ENCODE results near the gene FER.

The FER gene

GRCh38 chr5:109076741-109077140, 329.0 kb downstream of the FER start:
- Histone ChIP-seq H3K79me2 (ENCODE audit: insufficient read depth, low read length) (no peaks in the 10 kb centered on the region), H3K9me3 (ENCODE audit: low read length) (no peaks in the 10 kb centered on the region), H3K4me2 (ENCODE audit: low read length) (no peak overlapping the region), H2AFZ (ENCODE audit: low read length) (no peak overlapping the region), H3F3A (ENCODE audit: insufficient read depth, low read length) (no peaks in the 10 kb centered on the region), H3K27ac (ENCODE audit: low read depth, low read length, poor library complexity, severe bottlenecking) (no peak overlapping the region), H3K27me3 (ENCODE audit: insufficient read depth, low read length) (no peaks in the 10 kb centered on the region), H3K4me1 (ENCODE audit: insufficient read depth, low read length, severe bottlenecking) (no peaks in the 10 kb centered on the region), H4K20me1 (ENCODE audit: insufficient read depth, low read length) (no peaks in the 10 kb centered on the region), H3K9ac (ENCODE audit: low read length) (no peak overlapping the region), H3K9me2 (ENCODE audit: low read depth, low read length) (no peaks in the 10 kb centered on the region), H3K4me3 (ENCODE audit: low read depth, low read length, poor library complexity, severe bottlenecking) (no peak overlapping the region), H3K36me3 (ENCODE audit: insufficient read depth, low read length) (no peaks in the 10 kb centered on the region)
- TF ChIP-seq EZH2 (IDR thresholded peaks at IDR 0.05; ENCODE audit: borderline replicate concordance, low read length) = no peak
- TF ChIP-seq CTCF (IDR thresholded peaks at IDR 0.05; ENCODE audit: low read length) = no peak

GRCh38 chr5:109078448-109078847, 330.8 kb downstream of the FER start:
- no peaks in the 10 kb centered on the region for H3K27me3 ChIP-seq (ENCODE audit: insufficient read depth, low read length)

GRCh38 chr5:109080481-109080880, 332.8 kb downstream of the FER start:
- Histone ChIP-seq H3K4me3 (ENCODE audit: low read depth, low read length, poor library complexity, severe bottlenecking) (no peak overlapping the region), H3K9me2 (ENCODE audit: low read depth, low read length) (no peaks in the 10 kb centered on the region), H4K20me1 (ENCODE audit: insufficient read depth, low read length) (no peaks in the 10 kb centered on the region), H3K79me2 (ENCODE audit: insufficient read depth, low read length) (no peaks in the 10 kb centered on the region), H3K4me1 (ENCODE audit: insufficient read depth, low read length, severe bottlenecking) (no peaks in the 10 kb centered on the region), H3K27ac (ENCODE audit: low read depth, low read length, poor library complexity, severe bottlenecking) (no peak overlapping the region), H3K27me3 (ENCODE audit: insufficient read depth, low read length) (no peaks in the 10 kb centered on the region), H3K4me2 (ENCODE audit: low read length) (no peak overlapping the region), H3F3A (ENCODE audit: insufficient read depth, low read length) (no peaks in the 10 kb centered on the region), H3K9me3 (ENCODE audit: low read length) (no peaks in the 10 kb centered on the region), H3K9ac (ENCODE audit: low read length) (no peak overlapping the region), H3K36me3 (ENCODE audit: insufficient read depth, low read length) (no peaks in the 10 kb centered on the region), H2AFZ (ENCODE audit: low read length) (no peak overlapping the region)
- no peak for TF ChIP-seq CTCF (IDR thresholded peaks at IDR 0.05; ENCODE audit: low read length)
- TF ChIP-seq EZH2 (IDR thresholded peaks at IDR 0.05; ENCODE audit: borderline replicate concordance, low read length) = no peak

More at GRCh38 chr5:109078448-109078847, 330.8 kb downstream of the FER start:
- no peak overlapping the region for H3K9ac ChIP-seq (ENCODE audit: low read length)
- H3F3A ChIP-seq (ENCODE audit: insufficient read depth, low read length) = no peaks in the 10 kb centered on the region
- H3K4me1 ChIP-seq (ENCODE audit: insufficient read depth, low read length, severe bottlenecking) = no peaks in the 10 kb centered on the region
- TF ChIP-seq CTCF (IDR thresholded peaks at IDR 0.05; ENCODE audit: low read length) (no peak), EZH2 (IDR thresholded peaks at IDR 0.05; ENCODE audit: borderline replicate concordance, low read length) (no peak)
- no peaks in the 10 kb centered on the region for H3K9me3 ChIP-seq (ENCODE audit: low read length)
- H3K36me3 ChIP-seq (ENCODE audit: insufficient read depth, low read length) = no peaks in the 10 kb centered on the region
- no peak overlapping the region for H3K4me3 ChIP-seq (ENCODE audit: low read depth, low read length, poor library complexity, severe bottlenecking)
- no peak overlapping the region for H3K4me2 ChIP-seq (ENCODE audit: low read length)
- no peaks in the 10 kb centered on the region for H3K79me2 ChIP-seq (ENCODE audit: insufficient read depth, low read length)
- H4K20me1 ChIP-seq (ENCODE audit: insufficient read depth, low read length) = no peaks in the 10 kb centered on the region
- no peak overlapping the region for H2AFZ ChIP-seq (ENCODE audit: low read length)
- H3K9me2 ChIP-seq (ENCODE audit: low read depth, low read length) = no peaks in the 10 kb centered on the region
- no peak overlapping the region for H3K27ac ChIP-seq (ENCODE audit: low read depth, low read length, poor library complexity, severe bottlenecking)
